Activated naive CD8-positive, alpha-beta T cell treated with anti-CD3 and anti-CD28 coated beads, Interleukin-2, amount 50 U/mL, for 24 hours (primary cell): ENCODE results near the gene ADAMTS2.
"Not testable (repeated sequence)": the region's sequence is repeated elsewhere in the genome, so short reads cannot be mapped to it uniquely, and the experiment has no call there.

Experiments
- ATAC-seq: fragments of 150-1000 bp; cut with Tn5 transposase; one replicate; pipeline ENCODE4 v1.10.0; 2021
- DNase-seq: peaks from one replicate; pipeline ENCODE4 v3.0.0; 2021
- H3K27ac Mint-ChIP-seq: one replicate; pipeline ENCODE4 v1.8.0; 2021; ENCODE audit warnings: mild to moderate bottlenecking, mixed read lengths
- H3K27me3 Mint-ChIP-seq: one replicate; pipeline ENCODE4 v1.8.0; 2021; ENCODE audit warnings: mixed read lengths
- H3K36me3 Mint-ChIP-seq: one replicate; pipeline ENCODE4 v1.8.0; 2021; ENCODE audit warnings: low read depth, mixed read lengths
- H3K4me1 Mint-ChIP-seq: one replicate; pipeline ENCODE4 v1.8.0; 2021; ENCODE audit warnings: mixed read lengths
- H3K4me3 Mint-ChIP-seq: one replicate; pipeline ENCODE4 v1.8.0; 2021; ENCODE audit warnings: mild to moderate bottlenecking, moderate library complexity, mixed read lengths
- H3K9me3 Mint-ChIP-seq: one replicate; pipeline ENCODE4 v1.8.0; 2021; ENCODE audit warnings: mixed read lengths

The ADAMTS2 gene

DNA sequence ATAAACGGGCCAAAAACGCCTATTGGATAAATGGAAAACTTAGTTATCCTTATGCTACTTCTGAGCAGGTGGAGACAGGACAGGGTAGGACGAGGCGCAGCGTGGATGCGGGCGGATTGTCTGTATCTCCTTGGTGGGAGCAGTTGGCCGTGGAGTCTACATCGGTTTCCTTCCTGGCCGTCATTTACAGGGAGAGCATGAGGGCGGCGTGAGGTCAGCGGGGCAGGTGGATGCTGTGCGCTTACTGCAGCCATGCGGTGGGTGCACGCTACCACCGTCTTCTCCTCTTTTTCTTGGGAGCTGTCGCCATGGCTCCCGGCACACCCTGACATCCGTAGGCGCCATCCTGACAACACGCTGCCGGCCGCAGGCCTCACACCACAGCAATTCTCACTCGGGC lies 121.3 kb downstream of the ADAMTS2 start:
- Mint-ChIP-seq H3K27ac (no peak overlapping the region), H3K9me3 (no peaks in the 10 kb centered on the region), H3K4me3 (no peak overlapping the region), H3K4me1 (no peaks in the 10 kb centered on the region), H3K27me3 (peaks cover 2% of the 10 kb centered on the region), H3K36me3 (no peaks in the 10 kb centered on the region)
- no peak for ATAC-seq
- DNase-seq = no peak

DNA sequence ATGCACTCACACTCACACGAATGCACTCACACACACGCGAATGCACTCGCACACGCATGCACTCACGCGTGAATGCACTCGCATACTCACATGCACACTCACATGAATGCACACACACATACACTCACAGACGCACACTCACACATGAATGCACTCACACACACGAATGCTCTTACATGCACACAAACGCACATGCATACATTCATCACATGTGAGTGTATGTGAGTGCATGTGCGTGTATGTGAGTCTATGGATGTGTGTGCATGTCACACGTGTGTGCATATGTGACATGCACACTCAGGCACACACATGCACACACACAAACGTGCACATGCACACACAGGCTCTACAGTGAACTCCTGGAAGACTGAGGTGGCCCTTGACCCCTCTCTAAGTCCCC lies 121.7 kb downstream of the ADAMTS2 start:
- Mint-ChIP-seq H3K27ac (no peak overlapping the region), H3K9me3 (no peaks in the 10 kb centered on the region), H3K36me3 (no peaks in the 10 kb centered on the region), H3K27me3 (peaks cover 2% of the 10 kb centered on the region), H3K4me3 (no peak overlapping the region), H3K4me1 (no peaks in the 10 kb centered on the region)
- DNase-seq (no peak), ATAC-seq (no peak)

DNA sequence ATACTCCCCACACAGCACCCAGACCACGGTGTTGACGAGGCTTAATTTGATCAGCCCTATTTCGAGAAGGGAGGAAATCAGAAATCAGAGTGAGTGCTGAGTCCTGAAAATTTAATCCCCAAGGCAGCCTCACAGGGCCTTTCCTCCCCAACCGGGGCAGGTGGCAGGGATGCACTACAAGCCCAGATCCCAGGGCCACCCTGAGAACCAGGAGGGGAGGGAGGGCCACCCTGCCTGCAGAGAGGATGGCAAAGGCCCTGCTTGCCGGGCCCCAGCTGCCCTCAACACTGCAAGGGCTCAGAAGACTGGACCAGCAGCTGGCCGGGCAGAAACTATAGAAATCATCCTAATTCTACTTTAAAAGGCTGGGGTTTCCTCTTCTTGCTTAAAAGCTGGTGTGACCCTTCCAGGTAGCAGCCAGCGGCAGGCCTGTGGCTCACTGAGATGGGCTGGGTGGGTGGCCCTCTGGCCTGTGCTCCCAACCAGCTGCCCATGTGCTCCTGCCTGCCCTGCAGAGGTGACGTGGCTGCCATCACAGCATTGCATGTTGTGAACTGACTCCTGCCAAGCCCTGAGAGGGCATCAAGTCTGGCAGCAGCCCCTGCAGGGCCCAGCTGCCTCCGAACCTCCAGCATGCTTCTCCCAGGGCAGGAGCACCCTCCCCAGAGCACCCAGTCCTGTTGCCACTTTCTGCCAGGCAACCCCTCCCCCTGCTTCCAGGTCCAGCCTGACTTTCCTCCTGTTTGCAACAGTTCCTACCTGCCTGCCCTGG lies 122.8 kb downstream of the ADAMTS2 start:
- H3K4me3 Mint-ChIP-seq = no peak overlapping the region
- H3K36me3 Mint-ChIP-seq = no peaks in the 10 kb centered on the region
- no peak overlapping the region for H3K27ac Mint-ChIP-seq
- no peaks in the 10 kb centered on the region for H3K4me1 Mint-ChIP-seq
- ATAC-seq (no peak), DNase-seq (no peak)
- no peaks in the 10 kb centered on the region for H3K9me3 Mint-ChIP-seq
- peaks cover 2% of the 10 kb centered on the region for H3K27me3 Mint-ChIP-seq

DNA sequence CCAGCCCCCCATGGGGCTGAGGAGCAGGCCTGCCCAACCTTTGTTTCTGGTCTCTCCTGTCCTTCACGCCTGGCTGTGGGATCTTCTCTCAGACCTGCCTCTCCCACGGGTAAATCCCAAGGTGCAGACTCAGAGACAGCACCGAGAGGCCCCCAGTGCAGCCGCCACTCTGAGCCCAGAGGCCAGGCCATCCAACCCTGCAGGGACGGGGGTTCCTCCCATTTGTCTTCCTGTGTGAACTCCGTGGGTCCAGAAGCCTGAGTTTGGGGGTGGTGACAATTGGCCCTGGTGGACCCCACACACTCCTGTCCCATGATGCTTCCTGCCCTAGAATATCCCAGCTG lies 123.4 kb downstream of the ADAMTS2 start:
- ATAC-seq (no peak), DNase-seq (no peak)
- H3K27ac Mint-ChIP-seq = no peak overlapping the region
- no peaks in the 10 kb centered on the region for H3K4me1 Mint-ChIP-seq
- no peaks in the 10 kb centered on the region for H3K9me3 Mint-ChIP-seq
- H3K27me3 Mint-ChIP-seq = peaks cover 2% of the 10 kb centered on the region
- H3K4me3 Mint-ChIP-seq = no peak overlapping the region
- H3K36me3 Mint-ChIP-seq = no peaks in the 10 kb centered on the region

DNA sequence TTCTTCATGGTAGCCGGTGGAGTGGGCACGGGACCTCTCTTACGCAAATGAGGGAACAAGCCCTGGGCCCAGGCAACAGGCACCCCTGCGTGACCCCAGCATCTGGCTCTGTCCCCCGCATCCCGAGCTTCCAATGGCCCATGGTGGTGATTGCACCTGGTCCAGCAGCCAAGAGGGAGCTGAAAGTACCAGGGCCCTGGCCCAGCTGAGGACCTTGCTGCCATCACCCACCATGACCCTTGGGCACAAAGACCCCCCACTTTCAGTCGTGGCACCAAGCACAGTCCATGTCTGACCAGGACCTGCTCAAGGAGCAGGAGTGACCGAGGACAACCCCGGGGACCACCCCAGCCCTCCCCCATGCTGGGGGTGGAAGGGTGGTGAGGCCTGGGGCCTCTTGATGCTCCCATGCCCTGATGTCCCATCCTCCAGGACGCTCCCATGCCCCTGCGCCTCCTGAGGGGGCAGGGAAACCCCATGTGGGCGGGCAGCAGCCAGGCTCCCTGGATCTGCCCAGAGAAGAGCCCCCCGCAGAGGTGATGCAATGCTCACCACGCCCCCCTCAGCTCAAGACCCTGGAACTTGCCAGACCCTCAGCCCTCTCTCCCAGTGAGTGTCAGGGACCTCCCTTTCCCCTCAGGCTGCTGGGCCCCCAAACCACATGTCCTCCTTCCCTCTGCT lies 123.9 kb downstream of the ADAMTS2 start:
- no peak overlapping the region for H3K4me3 Mint-ChIP-seq
- H3K4me1 Mint-ChIP-seq = no peaks in the 10 kb centered on the region
- H3K9me3 Mint-ChIP-seq = no peaks in the 10 kb centered on the region

DNA sequence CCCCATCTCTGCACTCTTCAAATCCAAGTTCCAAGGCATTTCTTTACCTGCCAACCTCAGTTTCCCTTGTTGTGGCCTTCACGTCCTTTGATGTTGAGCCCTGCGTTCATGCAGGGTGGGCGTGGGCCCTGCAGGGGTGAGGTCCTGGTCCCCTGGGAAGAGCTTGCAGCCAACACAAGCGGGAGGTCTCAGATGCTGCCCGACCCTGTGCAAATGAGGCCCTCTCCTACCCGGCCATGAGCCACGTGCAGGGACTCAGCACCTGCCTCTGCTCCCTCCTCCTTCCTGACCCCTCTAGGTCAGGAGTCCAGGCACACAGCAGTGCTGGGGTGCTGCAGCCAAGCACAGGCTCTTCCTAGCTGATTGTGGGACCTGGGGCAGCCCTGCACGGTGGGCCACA lies 124.5 kb downstream of the ADAMTS2 start:
- Mint-ChIP-seq H3K4me3 (no peak overlapping the region), H3K4me1 (no peaks in the 10 kb centered on the region), H3K27me3 (peaks cover 2% of the 10 kb centered on the region), H3K9me3 (no peaks in the 10 kb centered on the region), H3K36me3 (no peaks in the 10 kb centered on the region), H3K27ac (no peak overlapping the region)
- ATAC-seq (no peak), DNase-seq (no peak)

More for the DNA sequence above, 123.9 kb downstream of the ADAMTS2 start:
- Mint-ChIP-seq H3K27me3 (peaks cover 2% of the 10 kb centered on the region), H3K27ac (no peak overlapping the region), H3K36me3 (no peaks in the 10 kb centered on the region)
- no peak for DNase-seq
- no peak for ATAC-seq

DNA sequence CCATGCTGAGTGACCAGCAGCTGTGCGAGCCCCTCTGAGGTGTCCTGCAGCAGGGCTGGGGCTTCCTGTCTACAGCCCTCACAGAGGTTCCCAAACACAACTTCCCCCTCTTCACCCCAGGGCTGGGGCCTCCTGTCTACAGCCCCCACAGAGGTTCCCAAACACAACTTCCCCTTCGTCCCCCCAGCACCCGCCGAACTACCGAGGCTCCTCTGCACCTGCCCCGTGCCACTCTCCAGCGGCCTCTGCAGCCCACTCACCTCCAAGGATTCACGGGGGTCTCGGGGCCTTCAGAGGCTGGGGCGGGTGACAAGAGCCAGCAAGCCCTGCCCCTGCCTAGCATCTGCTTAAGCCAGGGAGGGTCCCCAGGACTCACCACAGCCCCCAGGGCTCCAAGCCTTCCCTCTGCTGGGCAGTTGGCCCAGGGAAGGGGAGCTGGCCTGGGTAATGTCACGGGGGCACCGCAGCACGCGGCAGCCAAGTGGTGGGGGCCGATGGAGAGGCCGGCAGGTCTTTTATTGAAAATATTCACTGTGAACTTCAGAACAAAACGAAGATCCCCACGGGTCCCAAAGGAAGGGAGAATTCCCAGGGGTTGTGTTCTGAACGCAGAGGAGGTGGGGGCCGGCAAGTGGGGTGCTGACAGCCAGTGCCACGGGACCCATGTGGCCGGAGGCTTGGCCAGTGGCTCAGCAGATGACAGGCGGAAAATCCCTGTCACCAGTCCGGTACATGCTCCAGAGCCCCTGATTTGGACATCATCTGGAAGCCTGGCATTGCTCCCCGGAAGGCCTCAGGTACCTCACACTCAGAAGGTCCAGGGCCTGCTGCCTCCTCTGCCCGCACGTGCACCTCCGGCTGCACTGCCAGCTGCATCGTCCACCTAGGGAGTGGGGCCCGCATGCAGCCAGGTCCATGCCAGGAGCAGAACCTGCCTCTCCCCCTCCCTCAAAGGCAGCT lies 125.3 kb downstream of the ADAMTS2 start:
- DNase-seq (no peak), ATAC-seq (no peak)
- Mint-ChIP-seq H3K36me3 (no peaks in the 10 kb centered on the region), H3K4me3 (no peak overlapping the region), H3K4me1 (no peaks in the 10 kb centered on the region), H3K9me3 (no peaks in the 10 kb centered on the region), H3K27me3 (peaks cover 2% of the 10 kb centered on the region), H3K27ac (no peak overlapping the region)

DNA sequence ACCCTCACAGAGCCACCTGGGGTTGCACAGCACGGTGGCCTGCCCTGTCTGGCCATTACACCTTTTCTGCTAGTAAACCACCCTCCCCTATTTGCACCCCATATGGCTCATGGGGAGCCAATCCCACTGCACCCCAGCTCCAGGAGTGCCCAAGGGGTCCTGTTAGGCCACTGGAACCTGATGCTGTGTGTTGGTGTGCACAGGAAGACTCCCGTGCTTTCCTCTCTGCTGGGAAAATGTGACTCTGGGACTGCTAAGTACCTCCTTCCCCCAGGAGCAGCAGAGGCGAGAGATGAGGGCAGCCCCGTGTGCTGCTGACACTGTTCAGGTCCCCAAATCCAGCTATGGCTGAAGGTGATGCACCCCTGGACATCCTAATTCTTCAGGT lies 126.3 kb downstream of the ADAMTS2 start:
- Mint-ChIP-seq H3K27me3 (peaks cover 2% of the 10 kb centered on the region), H3K9me3 (no peaks in the 10 kb centered on the region), H3K36me3 (no peaks in the 10 kb centered on the region), H3K4me3 (no peak overlapping the region), H3K4me1 (no peaks in the 10 kb centered on the region), H3K27ac (no peak overlapping the region)
- DNase-seq (no peak), ATAC-seq (no peak)

DNA sequence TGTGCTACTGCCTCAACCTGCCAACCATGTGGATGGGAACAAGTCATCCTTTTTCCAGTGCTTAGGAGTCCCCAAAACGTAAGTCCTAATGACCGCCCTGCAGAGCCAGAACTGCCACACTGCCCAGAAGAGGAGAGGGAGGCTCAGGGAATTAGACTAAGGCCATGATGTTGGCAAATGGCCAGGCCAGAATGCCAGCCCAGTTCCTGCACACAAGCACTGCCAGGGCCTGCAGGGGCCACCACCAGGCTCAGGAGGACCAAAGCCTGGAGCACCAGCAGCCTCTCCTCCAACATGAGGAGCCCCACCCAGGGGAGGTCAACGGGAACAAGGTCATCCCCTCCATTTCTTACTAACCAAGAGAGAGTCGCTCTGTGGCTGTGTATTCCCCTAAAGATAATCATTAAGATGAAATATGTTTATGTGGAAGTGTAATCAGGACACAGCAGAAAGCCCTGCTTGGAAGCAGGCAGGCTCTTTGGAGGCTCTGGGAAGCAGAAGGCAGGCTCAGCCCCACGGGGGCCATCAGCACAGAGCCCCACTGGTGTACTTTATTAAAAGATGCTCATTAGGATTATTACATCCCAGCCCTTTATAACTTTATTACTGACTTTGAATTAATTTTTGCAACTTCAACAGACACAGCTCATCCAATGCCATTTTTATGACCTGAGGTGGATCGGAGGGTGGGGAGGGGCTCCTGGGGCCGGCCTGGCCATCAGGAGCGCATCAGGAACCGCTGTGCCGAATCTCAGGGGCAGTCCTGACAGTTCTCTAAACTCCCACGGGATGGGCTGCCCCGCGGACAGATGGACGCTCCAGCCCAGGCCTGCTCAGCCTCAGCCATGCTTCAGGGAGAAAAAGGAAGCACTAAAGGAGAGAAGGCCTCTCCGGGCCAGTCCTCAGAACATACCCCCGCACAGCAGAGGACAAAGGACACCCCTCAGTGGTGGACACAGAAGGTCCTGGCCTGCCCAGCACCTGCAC lies 127.0 kb downstream of the ADAMTS2 start:
- no peak for DNase-seq
- H3K36me3 Mint-ChIP-seq = no peaks in the 10 kb centered on the region
- peaks cover 2% of the 10 kb centered on the region for H3K27me3 Mint-ChIP-seq
- H3K4me3 Mint-ChIP-seq = no peak overlapping the region
- H3K9me3 Mint-ChIP-seq = no peaks in the 10 kb centered on the region
- ATAC-seq = no peak
- H3K4me1 Mint-ChIP-seq = no peaks in the 10 kb centered on the region
- H3K27ac Mint-ChIP-seq = no peak overlapping the region

DNA sequence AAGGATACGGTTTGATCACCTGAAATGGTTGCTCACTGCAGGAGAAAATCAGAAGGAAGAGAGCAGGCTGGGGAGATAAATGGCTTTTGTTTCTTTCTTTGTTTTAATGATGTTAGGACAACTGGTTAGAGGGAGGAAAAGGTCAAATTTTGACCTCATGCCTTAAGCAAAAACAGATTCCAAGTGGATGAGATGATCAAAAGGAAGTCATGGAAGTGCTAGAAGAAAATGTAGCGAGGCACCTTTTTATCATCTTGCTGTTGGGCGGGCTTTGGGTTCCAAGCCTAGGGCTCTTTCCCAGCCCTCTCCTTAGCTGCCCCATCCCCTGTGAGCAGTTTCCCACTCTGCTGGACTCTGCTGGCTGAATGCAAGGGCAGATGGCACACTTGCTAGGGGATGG lies 127.9 kb downstream of the ADAMTS2 start:
- Mint-ChIP-seq H3K27ac (no peak overlapping the region), H3K4me3 (no peak overlapping the region), H3K27me3 (peaks cover 2% of the 10 kb centered on the region), H3K36me3 (no peaks in the 10 kb centered on the region), H3K9me3 (no peaks in the 10 kb centered on the region), H3K4me1 (no peaks in the 10 kb centered on the region)
- no peak for DNase-seq
- ATAC-seq = no peak

DNA sequence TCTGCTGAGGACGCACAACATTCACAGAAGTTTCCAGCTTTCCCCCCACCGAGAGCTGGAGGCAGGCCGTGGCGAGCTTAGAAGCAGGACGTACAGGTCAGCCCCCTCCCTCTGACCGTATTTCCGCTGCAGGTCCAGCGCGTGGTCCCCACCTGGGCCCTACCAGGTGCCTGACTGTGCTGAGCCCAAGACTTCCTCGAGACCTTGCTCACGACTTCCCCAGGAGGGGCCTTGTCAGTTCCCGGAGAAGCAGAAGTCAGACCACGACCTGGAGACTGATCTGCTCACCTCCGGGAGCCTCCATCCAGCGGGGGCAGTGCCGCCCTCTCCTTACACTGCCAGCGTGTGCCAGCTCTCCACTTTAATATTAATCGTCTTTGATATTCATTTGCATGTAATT lies 128.9 kb downstream of the ADAMTS2 start:
- not testable (repeated sequence) for H3K9me3 Mint-ChIP-seq, DNase-seq, H3K4me3 Mint-ChIP-seq, H3K36me3 Mint-ChIP-seq, H3K27me3 Mint-ChIP-seq, H3K27ac Mint-ChIP-seq, ATAC-seq, H3K4me1 Mint-ChIP-seq

DNA sequence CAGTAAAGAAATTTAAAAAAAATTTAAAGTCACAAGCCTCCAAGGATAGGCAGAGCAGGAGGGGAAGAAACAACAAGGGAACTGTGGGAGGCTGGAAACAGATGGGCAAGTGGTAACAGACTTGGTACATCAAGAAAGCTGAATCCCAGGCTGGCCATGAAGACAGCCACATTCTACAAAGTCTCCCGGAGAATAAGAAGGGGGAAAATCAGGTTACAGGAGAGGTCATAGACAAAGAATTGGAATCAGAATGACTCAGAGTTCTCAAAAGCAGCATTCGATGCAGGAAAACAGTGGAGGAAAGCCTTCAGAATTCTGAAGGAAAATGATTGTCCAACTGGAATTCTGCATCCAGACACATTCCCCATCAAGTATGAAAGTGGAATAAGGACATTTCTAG lies 129.7 kb downstream of the ADAMTS2 start:
- no peaks in the 10 kb centered on the region for H3K36me3 Mint-ChIP-seq
- no peaks in the 10 kb centered on the region for H3K9me3 Mint-ChIP-seq
- no peak for DNase-seq

DNA sequence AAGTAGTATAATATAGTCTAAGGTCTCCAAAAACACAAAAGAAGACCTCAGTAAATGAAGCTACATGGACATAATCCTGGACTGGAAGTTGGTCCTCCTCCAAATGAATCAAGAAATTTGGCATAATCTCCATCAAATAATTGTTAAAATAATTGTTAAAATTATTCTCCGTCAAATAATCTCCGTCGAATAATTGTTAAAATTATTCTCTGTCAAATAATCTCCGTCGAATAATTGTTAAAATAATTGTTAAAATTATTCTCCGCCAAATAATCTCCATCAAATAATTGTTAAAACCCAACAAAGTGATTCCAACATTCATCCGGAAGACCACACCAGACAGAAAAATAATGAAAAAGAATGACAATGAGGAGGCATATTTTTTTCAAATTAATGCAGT lies 130.6 kb downstream of the ADAMTS2 start:
- Mint-ChIP-seq H3K4me1 (no peaks in the 10 kb centered on the region), H3K27ac (no peak overlapping the region), H3K36me3 (no peaks in the 10 kb centered on the region), H3K9me3 (no peaks in the 10 kb centered on the region), H3K4me3 (no peak overlapping the region), H3K27me3 (no peaks in the 10 kb centered on the region)
- no peak for ATAC-seq
- no peak for DNase-seq

More for the DNA sequence above, 129.7 kb downstream of the ADAMTS2 start:
- Mint-ChIP-seq H3K27me3 (peaks cover 1% of the 10 kb centered on the region), H3K4me3 (no peak overlapping the region), H3K27ac (no peak overlapping the region), H3K4me1 (no peaks in the 10 kb centered on the region)
- no peak for ATAC-seq

DNA sequence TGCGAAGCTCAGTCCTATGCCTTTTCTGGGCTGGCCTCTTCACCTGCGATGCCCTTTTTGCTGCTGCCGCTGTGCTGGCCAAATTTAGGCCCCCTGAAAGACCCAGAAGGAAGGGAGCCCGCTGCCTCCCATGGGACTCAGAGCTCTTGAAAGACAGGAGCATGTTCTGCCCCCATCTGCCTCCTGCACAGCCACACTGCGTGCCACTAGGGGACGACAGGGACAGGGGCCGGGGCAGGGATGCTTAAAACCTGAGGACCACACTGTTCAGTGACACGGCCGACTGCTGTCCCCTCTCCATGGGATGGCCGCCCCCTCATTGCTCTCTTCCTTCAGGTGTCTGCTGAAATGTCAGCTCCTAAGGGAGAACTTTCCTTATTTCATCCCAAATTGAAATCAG lies 132.4 kb downstream of the ADAMTS2 start:
- no peak for DNase-seq
- Mint-ChIP-seq H3K4me1 (no peaks in the 10 kb centered on the region), H3K27me3 (no peaks in the 10 kb centered on the region), H3K36me3 (no peaks in the 10 kb centered on the region), H3K27ac (no peak overlapping the region), H3K9me3 (no peaks in the 10 kb centered on the region), H3K4me3 (no peak overlapping the region)
- ATAC-seq = no peak
